Mucosa of rectum (tissue), 2 donors: Measurements from ENCODE around the gene KLF9.
A peak's percentile ranks its signal among the peaks of the same experiment; 100 is the strongest.

Experiments
- H3K27ac ChIP-seq, 2 donors: one replicate each; pipeline ENCODE4 v1.7.0; 2013; ENCODE audit warnings: inconsistent platforms in 2 of 2, low read depth in 2 of 2, low read length in 2 of 2
- H3K27me3 ChIP-seq, 2 donors: one replicate each; pipeline ENCODE4 v1.7.0; 2013; ENCODE audit warnings: low read length in 2 of 2; ENCODE audit not compliant: control insufficient read depth in 2 of 2, insufficient read depth in 2 of 2
- H3K36me3 ChIP-seq, 2 donors: one replicate each; pipeline ENCODE4 v1.7.0; 2013; ENCODE audit warnings: low read length in 2 of 2; ENCODE audit not compliant: control insufficient read depth in 2 of 2, insufficient read depth in 2 of 2
- H3K4me1 ChIP-seq, 2 donors: one replicate each; pipeline ENCODE4 v1.7.0; 2013; ENCODE audit warnings: low read length in 2 of 2, mild to moderate bottlenecking in 1 of 2; ENCODE audit not compliant: control insufficient read depth in 2 of 2, insufficient read depth in 2 of 2
- H3K4me3 ChIP-seq, 2 donors: one replicate each; pipeline ENCODE4 v1.7.0; 2013; ENCODE audit warnings: low read length in 2 of 2
- H3K9ac ChIP-seq, 2 donors: one replicate each; pipeline ENCODE4 v1.7.0; 2013; ENCODE audit warnings: low read length in 2 of 2, low read depth in 1 of 2, mild to moderate bottlenecking in 1 of 2
- H3K9me3 ChIP-seq, 2 donors: one replicate each; pipeline ENCODE4 v1.7.0; 2013; ENCODE audit warnings: low read length in 2 of 2; ENCODE audit not compliant: control insufficient read depth in 2 of 2
- donor health status: healthy.
- donor health status: Normal muscosa, but diverticular disease.

The KLF9 gene

DNA sequence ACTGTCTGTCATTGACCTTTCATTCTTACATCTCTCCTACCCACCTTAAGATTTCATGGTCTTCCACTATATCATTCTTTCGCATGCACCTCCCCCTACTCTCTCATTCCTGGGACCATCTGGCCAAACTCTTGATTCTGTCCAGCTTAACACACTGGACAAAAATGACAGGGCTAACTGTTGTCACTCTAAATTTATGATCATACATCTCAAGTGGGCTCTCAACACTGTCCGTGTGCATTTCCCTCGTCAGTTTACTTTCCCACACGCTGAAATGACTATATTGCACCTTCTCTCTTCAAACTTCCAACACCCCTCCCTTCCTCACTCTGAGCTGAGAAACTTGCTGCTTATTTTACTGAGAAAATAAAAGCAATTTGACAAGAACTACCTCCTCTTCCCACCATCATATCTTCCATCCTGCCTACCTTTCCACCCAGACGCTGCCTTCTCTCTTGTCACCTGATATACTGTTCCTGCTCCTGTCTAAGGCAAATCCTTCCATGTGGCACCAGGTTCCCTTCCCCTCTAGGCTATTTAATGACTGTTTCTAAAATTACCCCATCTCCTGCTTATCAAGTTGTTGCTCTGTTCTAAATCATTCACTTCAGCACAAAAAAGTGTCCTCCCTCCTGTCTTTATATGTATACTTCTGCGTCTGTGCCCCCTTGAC lies 8.1 kb upstream of the KLF9 start:
- Histone ChIP-seq H3K4me1 (peaks cover 24 to 33% of the 10 kb centered on the region in 2 donors), H3K36me3 (no peaks in the 10 kb centered on the region), H3K4me3 (no peak overlapping the region), H3K27ac (peak overlapping the region; percentile 99 to 100), H3K9ac (peak overlapping the region in 1 of 2 donors; percentile 99), H3K9me3 (no peaks in the 10 kb centered on the region), H3K27me3 (no peaks in the 10 kb centered on the region)

DNA sequence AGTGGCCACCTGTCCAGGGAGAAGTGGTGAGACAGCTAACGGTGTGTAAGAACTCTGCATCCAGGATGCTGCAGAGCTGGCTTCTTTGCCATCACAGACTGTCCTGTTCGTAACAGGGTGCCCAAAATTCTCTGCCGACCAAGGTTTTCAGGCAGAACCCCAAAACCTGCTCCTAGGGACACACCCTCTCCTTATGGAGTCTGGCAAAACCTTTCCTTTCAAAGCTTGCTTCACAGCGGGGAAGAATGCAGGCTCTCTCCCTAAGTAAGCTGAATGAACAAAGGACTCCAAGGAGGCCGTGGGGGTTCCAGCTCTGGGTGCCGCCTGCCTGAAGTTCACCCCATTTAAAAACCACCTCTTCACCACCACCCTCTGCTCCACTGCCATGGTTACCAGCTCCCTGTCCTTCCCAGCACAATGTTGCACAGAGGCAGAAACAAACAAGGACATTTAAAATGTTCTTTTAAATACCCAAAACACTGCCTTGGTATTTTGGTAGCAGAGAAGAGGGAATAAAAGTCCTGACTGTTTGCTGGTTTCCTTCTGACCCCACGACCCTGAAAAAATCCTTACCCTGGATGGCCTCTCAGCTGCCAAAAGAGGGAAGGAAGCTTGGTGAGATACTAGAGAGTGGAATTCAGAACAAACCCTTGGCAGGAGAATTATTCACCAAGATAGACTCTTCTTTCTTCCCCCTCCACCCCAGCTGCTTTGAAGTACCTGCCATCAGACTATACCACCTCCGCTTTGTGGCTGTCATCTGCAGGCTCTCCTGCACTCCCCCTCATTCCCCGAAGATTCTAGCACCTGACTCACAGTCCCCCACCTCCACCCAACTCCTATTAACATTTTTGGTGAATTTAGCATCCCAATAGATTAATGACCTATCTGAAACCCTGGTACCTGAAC lies 7.1 kb upstream of the KLF9 start:
- peak overlapping the region; percentile 73 to 76 for H3K4me3 ChIP-seq
- H3K27ac ChIP-seq, result peak overlapping the region; percentile 99 to 100
- no peaks in the 10 kb centered on the region for H3K27me3 ChIP-seq

DNA sequence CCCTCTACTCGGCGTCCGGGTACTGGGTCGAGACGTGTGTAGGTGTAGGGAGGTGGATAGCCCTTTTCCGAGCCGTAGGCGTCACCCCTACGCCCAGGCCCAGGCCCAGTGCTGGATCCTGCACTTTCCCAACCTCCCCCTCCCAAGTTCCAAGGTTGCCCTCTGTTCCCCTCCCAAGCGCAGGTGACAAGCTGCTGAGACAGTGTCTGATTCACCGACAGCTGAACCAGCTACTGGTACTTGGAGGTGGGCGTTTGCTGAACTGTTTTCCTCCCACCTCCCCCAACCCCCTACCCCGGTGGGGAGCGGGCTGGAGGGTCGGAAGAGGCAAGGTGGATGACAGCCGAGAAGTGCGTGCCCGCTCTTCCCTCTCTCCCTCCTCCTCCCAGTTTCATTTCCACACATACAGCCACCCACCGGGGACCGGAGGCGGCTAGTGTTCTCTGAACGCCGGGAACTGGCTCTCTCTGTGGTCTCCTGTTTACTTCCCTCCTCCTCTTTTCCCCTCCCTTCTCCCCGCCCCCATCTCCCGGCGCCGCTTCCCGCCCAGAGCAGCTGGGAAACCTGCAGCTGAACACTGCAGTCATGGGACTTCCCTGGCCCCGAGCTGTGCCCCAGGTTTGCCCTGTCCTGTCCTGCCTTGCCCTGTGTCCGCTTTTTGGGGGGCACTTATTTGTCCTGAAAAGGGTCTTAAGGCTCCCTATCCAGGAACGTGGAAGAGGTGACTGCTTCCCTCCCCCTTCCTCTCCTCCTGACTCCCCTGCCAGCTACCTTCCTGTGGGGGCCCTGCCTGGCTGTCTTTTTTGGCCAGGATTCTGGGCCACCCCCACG lies 6.2 kb upstream of the KLF9 start:
- Histone ChIP-seq H3K9ac (peak overlapping the region; percentile 97 to 99), H3K4me3 (peak overlapping the region; percentile 73 to 76), H3K4me1 (peaks cover 24 to 33% of the 10 kb centered on the region in 2 donors), H3K27ac (peak overlapping the region; percentile 99 to 100), H3K9me3 (no peaks in the 10 kb centered on the region), H3K27me3 (no peaks in the 10 kb centered on the region), H3K36me3 (no peaks in the 10 kb centered on the region)

More for the DNA sequence above, 7.1 kb upstream of the KLF9 start:
- H3K9ac ChIP-seq, result peak overlapping the region; percentile 97 to 99
- no peaks in the 10 kb centered on the region for H3K9me3 ChIP-seq
- peaks cover 24 to 33% of the 10 kb centered on the region in 2 donors for H3K4me1 ChIP-seq
- H3K36me3 ChIP-seq, result no peaks in the 10 kb centered on the region

DNA sequence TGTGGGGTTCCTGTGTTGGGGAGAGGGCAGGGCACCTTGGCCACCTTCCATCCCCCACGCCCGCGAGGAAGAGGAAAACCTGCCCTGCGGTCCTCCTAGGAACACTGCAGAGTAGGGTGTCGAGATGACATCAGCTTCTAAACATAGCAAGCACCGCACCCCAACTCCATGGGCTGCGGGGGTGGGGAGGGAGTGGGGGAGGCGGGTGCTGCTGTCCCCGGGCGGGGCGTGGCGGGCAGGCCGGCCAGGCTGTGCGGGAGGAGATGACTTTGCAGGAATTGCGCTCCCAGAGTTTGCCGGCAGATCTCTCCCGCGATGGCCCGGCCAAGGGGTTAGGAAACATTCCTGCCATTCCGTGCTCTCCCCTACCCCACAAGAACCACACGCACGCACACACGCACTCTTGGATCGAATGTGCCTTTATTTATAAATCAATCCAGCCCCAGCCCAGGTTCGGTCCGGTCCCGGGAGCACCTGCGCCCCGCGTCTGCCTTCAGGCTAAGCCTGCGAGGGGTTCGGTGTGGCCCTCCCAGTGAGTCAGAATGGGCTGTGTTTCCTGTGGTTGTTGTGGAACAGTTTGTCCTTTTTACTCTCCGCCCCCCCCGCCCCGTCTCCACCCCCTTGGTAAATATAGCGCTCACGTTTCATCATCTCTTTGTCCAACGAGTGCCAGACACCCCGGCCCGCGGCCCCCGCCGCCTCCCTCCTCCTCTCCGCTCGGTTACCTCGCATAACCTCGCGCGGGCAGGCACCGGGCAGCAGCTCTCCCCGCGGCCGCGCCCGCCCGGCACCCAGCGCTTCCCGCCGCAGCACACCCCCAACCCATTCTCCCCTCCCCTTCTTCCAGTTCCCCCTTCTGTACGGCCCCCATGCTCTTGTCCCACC lies 5.3 kb upstream of the KLF9 start:
- Histone ChIP-seq H3K4me3 (peak overlapping the region; percentile 79 to 81), H3K27ac (peak overlapping the region; percentile 99 to 100), H3K27me3 (no peaks in the 10 kb centered on the region), H3K9ac (peak overlapping the region; percentile 97 to 99), H3K36me3 (no peaks in the 10 kb centered on the region), H3K9me3 (no peaks in the 10 kb centered on the region), H3K4me1 (peaks cover 25 to 38% of the 10 kb centered on the region in 2 donors)

DNA sequence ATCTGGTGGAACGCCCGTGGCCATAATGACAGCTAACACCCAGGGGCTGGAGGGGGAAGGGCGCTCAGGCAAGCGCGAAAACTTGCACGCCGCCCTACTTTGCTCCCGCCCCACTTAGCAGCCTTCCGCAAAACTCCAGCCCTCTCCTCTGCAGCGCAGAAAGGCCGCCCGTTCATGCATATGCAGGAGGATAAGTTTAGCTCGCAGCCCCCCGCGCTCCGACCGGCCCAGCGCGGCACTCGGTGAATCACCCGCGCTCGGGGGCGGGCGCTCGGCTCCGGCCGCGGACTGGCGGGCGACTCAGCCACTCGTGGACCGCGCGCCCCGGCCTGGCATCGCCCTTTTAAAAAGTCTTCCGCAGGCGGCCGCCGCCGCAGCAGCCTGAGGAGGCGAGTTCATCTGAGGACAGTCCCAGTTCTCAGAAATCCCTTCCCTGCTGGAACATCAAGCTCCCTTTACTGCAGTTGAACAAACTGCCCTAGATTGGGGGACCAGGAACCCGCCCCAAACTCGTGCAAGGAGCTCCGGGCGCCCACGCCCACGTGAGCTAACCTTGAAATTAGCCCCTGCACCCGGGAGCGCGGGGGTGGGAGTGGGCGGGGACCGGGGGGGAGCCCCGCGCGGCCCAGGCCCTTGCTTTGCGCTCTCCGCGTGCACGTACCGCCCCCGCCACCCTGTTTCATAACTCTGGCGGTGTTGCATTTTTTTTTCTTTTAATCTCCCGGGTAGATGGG lies 4.5 kb upstream of the KLF9 start:
- H3K27me3 ChIP-seq, result no peaks in the 10 kb centered on the region
- peak overlapping the region; percentile 99 to 100 for H3K27ac ChIP-seq
- H3K4me3 ChIP-seq, result peak overlapping the region; percentile 79 to 88
- H3K4me1 ChIP-seq, result peaks cover 27 to 44% of the 10 kb centered on the region in 2 donors
- H3K36me3 ChIP-seq, result no peaks in the 10 kb centered on the region
- no peaks in the 10 kb centered on the region for H3K9me3 ChIP-seq
- peak overlapping the region; percentile 99 for H3K9ac ChIP-seq

DNA sequence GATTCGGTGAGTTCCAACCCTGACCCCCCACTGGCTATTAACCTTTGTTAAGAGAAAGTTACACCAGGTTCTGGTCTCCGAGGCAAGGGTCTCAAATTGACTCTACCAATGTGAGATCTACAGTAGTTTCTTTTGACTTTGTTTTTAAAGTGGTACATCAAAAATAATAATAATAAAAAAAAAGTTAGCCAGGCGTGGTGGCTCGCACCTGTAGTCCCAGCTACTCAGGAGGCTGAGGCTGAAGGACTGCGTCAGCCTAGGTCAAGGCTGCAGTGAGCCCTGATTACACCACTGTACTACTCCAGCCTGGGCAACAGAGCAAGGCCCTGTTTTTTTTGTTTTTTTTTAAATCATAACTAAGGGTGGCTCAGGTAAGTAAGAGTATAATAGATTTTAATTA lies 1.0 kb upstream of the KLF9 start:
- Histone ChIP-seq H3K4me3 (no peak overlapping the region), H3K9me3 (no peaks in the 10 kb centered on the region), H3K36me3 (peaks cover 0 to 3% of the 10 kb centered on the region in 2 donors), H3K9ac (peak overlapping the region in 1 of 2 donors; percentile 100), H3K27ac (peak overlapping the region; percentile 100), H3K4me1 (peaks cover 22 to 37% of the 10 kb centered on the region in 2 donors), H3K27me3 (no peaks in the 10 kb centered on the region)

DNA sequence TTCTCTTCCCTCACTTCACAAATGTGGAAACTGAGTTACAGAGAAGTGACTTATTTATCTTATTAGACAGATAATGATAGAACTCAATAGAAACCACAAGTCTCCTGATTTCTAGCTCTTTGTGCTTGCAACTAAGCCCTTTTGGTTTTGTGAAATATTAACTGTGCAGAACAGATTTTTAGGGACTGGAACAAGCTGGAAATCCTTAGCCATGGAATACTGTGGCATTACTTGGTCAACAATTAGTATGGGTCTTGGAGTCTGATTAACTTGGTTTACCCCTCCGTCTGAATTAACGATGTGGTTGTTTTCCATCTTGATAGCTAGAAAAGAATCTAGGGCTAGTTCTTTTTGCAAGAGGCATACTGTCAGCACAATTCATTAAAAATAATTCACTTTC lies 584 bp upstream of the KLF9 start:
- Histone ChIP-seq H3K9me3 (no peaks in the 10 kb centered on the region), H3K27me3 (no peaks in the 10 kb centered on the region), H3K27ac (peak overlapping the region; percentile 100), H3K36me3 (peaks cover 0 to 3% of the 10 kb centered on the region in 2 donors), H3K9ac (peak overlapping the region; percentile 98 to 100), H3K4me3 (peak overlapping the region; percentile 86 to 100), H3K4me1 (peaks cover 26 to 40% of the 10 kb centered on the region in 2 donors)

DNA sequence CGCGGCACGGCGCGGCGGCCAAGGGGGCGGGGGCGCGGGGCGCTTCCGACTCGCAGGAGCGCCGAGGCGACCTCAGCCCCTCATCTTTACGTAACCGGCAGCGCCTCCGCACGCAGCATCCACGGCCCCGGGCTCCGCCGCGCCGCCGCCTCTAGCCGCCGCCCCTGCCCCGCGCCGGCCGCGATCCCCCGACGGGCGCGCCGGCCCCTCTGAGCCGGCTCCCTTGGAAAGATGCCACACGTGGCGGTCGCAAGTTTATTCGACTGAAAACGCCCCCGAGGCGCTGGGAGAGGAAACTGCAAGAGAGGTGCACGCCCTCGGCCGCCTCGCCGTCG lies 1.0 kb downstream of the KLF9 start:
- no peaks in the 10 kb centered on the region for H3K27me3 ChIP-seq
- H3K27ac ChIP-seq, result peak overlapping the region; percentile 100
- peaks cover 0 to 3% of the 10 kb centered on the region in 2 donors for H3K36me3 ChIP-seq
- peak overlapping the region; percentile 86 to 100 for H3K4me3 ChIP-seq
- H3K9ac ChIP-seq, result peak overlapping the region; percentile 98 to 100
- H3K4me1 ChIP-seq, result peaks cover 30 to 48% of the 10 kb centered on the region in 2 donors
- H3K9me3 ChIP-seq, result no peaks in the 10 kb centered on the region
